Activated CD8-positive, alpha-beta memory T cell treated with anti-CD3 and anti-CD28 coated beads for 1 hour (primary cell): ENCODE measurements around the gene TAS2R40.
"Not testable (repeated sequence)": the region's sequence is repeated elsewhere in the genome, so short reads cannot be mapped to it uniquely, and the experiment has no call there.

Experiments used
- DNase-seq, 2 donors: peaks; one replicate each; pipeline ENCODE4 v3.0.0-alpha.2; 2020; ENCODE audit warnings: low read depth in 1 of 2; ENCODE audit errors: extremely low read depth in 1 of 2

TAS2R40 gene

GRCh38 chr7:143248761-143249354, 27.0 kb downstream of the TAS2R40 start:
- no peak for DNase-seq

GRCh38 chr7:143250199-143250598, 28.4 kb downstream of the TAS2R40 start:
- DNase-seq: no peak

GRCh38 chr7:143250822-143251221, 29.0 kb downstream of the TAS2R40 start:
- no peak for DNase-seq

GRCh38 chr7:143252006-143252405, 30.2 kb downstream of the TAS2R40 start:
- no peak for DNase-seq

GRCh38 chr7:143255564-143255963, 33.7 kb downstream of the TAS2R40 start:
- DNase-seq: no peak

GRCh38 chr7:143256325-143256724, 34.5 kb downstream of the TAS2R40 start:
- no peak for DNase-seq

GRCh38 chr7:143256932-143257331, 35.1 kb downstream of the TAS2R40 start:
- DNase-seq: no peak

- no peak for DNase-seq
These were observed 35.7 kb downstream of the TAS2R40 start for GRCh38 chr7:143257501-143257900.

GRCh38 chr7:143258831-143259230, 37.0 kb downstream of the TAS2R40 start:
- DNase-seq: no peak

GRCh38 chr7:143259765-143260164, 37.9 kb downstream of the TAS2R40 start:
- no peak for DNase-seq

GRCh38 chr7:143261901-143262300, 40.1 kb downstream of the TAS2R40 start:
- DNase-seq: no peak

- peak; percentile 39 to 66 for DNase-seq
These were observed 41.7 kb downstream of the TAS2R40 start, which contains the start of gene GSTK1 for GRCh38 chr7:143263266-143264195. TSS of gene GSTK1 (plus strand) at chr7:143263441. CDS start at chr7:143263514, 73 bp downstream.

GRCh38 chr7:143264196-143264568, 42.3 kb downstream of the TAS2R40 start:
- not testable (repeated sequence) for DNase-seq

GRCh38 chr7:143265017-143265693, 43.3 kb downstream of the TAS2R40 start:
- no peak for DNase-seq

GRCh38 chr7:143269251-143269650, 47.4 kb downstream of the TAS2R40 start:
- no peak for DNase-seq

GRCh38 chr7:143271240-143271639, 49.4 kb downstream of the TAS2R40 start:
- no peak for DNase-seq
